Panc1 (cell line): ENCODE measurements around the gene PSME3IP1. TPM values are rescaled to one million over a fixed set of nuclear protein-coding genes. Genes with fewer than 3 reads are reported as not detected.

Experiments
- ATAC-seq: fragments of 200-7000 bp; cut with Tn5 transposase; 2 replicates; pipeline ENCODE4 v1.9.1; 2020; ENCODE audit warnings: mild to moderate bottlenecking, moderate library complexity
- BruUV-seq: library from RNA; stranded (reverse); fragments of 400-500 nt; replicated peaks from 2 replicates; lab custom pipeline; 2021; lab: Mats Ljungman, UMichigan
- CTCF ChIA-PET: fragments of 300-600 bp; sonication (Branson Sonifier 250); formaldehyde crosslinking; loops from one replicate; lab custom pipeline; 2022; ENCODE audit warnings: antibody characterized with exemption; lab: Charles Lee
- POLR2A ChIA-PET: fragments of 300-600 bp; sonication (Branson Sonifier 250); formaldehyde crosslinking; loops from one replicate; lab custom pipeline; 2022; ENCODE audit warnings: antibody characterized with exemption; lab: Charles Lee
- DNase-seq: peaks from one replicate; pipeline ENCODE4 v3.0.0-alpha.2; 2010; ENCODE audit warnings: low read depth, low spot score
- H3K27ac ChIP-seq: 2 replicates; pipeline ENCODE4 v1.5.1; 2011; ENCODE audit warnings: mild to moderate bottlenecking, low read length, inconsistent platforms
- H3K27me3 ChIP-seq: fragments of 200-500 bp; sonication (Bioruptor generic); 2 replicates; pipeline ENCODE4 v1.6.0; 2014; ENCODE audit warnings: low read length, inconsistent platforms; ENCODE audit not compliant: control insufficient read depth, insufficient read depth
- H3K36me3 ChIP-seq: fragments of 200-500 bp; sonication (Bioruptor generic); 2 replicates; pipeline ENCODE4 v1.5.1; 2014; ENCODE audit warnings: inconsistent platforms, mild to moderate bottlenecking, low read length, moderate library complexity; ENCODE audit not compliant: control insufficient read depth, insufficient read depth
- H3K4me1 ChIP-seq: 2 replicates; pipeline ENCODE4 v1.5.1; 2011; ENCODE audit warnings: inconsistent platforms, mild to moderate bottlenecking, low read length, moderate library complexity; ENCODE audit not compliant: control insufficient read depth, insufficient read depth
- H3K4me3 ChIP-seq, 2 experiments: 2 replicates each; pipeline ENCODE4 v1.5.1; 2011 to 2012; ENCODE audit warnings: low read depth in 2 of 2, low read length in 2 of 2, mild to moderate bottlenecking in 2 of 2, inconsistent platforms in 1 of 2, moderate library complexity in 1 of 2
- H3K9me3 ChIP-seq: fragments of 200-500 bp; sonication (Bioruptor generic); 2 replicates; pipeline ENCODE4 v1.5.1; 2014; ENCODE audit warnings: low read depth, mild to moderate bottlenecking, inconsistent platforms, low read length, moderate library complexity; ENCODE audit not compliant: control insufficient read depth, insufficient read depth
- CTCF ChIP-seq: fragments of 450-650 bp; IDR thresholded peaks from 2 replicates; pipeline ENCODE4 v1.5.1; 2017; ENCODE audit warnings: mild to moderate bottlenecking
- POLR2AphosphoS5 ChIP-seq: IDR thresholded peaks from 2 replicates; pipeline ENCODE4 v1.6.1; 2012; ENCODE audit warnings: mild to moderate bottlenecking, low read depth, low read length, moderate library complexity
- SIN3A ChIP-seq: IDR thresholded peaks from 2 replicates; pipeline ENCODE4 v1.6.1; 2012; ENCODE audit warnings: low read depth, mild to moderate bottlenecking, low read length, moderate library complexity, borderline replicate concordance; ENCODE audit not compliant: insufficient read depth
- TCF7L2 ChIP-seq: IDR thresholded peaks from 2 replicates; pipeline ENCODE4 v1.6.1; 2011; ENCODE audit warnings: mild to moderate bottlenecking, low read depth, low read length, inconsistent platforms
- in situ Hi-C: cut with HindIII; loops from 2 replicates; pipeline ENCODE4 v1.10.0; 2016; ENCODE audit warnings: low sequenced_read_pairs, low pct_unique_long_range_greater_than_20kb
- intact Hi-C: fragments of 100-400 bp; cut with micrococcal nuclease; formaldehyde crosslinking; loops from one replicate; pipeline ENCODE4 v1.10.0; 2022; ENCODE audit not compliant: unreplicated experiment
- total RNA-seq: library from RNA; stranded (reverse); gene quantifications from one replicate; pipeline ENCODE4 v1.2.1, GENCODE V29; 2021; ENCODE audit not compliant: unreplicated experiment
- TF ChIP-seq, protein P1 (sequence below), 2 experiments: IDR thresholded peaks; 2 replicates each; pipeline ENCODE4 v1.6.1; 2011 to 2012; ENCODE audit warnings: low read depth in 2 of 2, control low read depth in 1 of 2, low read length in 1 of 2, mild to moderate bottlenecking in 1 of 2, moderate library complexity in 1 of 2; ENCODE audit not compliant: insufficient read depth in 1 of 2

The PSME3IP1 gene
- total RNA-seq, 1 experiment from 2014 or later: 67.6 TPM

GRCh38 chr16:57194512-57194911, 8.7 kb upstream of the PSME3IP1 start:
- ATAC-seq: peak; percentile 91
- H3K4me1 ChIP-seq: peaks cover 47% of the 10 kb centered on the region
- H3K36me3 ChIP-seq: no peaks in the 10 kb centered on the region; the same call in 1 of the 2 replicates
- H3K27ac ChIP-seq: peak overlapping the region; percentile 15; the same call in 1 of the 2 replicates
- H3K27me3 ChIP-seq: no peaks in the 10 kb centered on the region
- CTCF ChIA-PET: interaction anchor here (0.6 kb wide), 1 partner anchor 224 kb away, joined by 6 read pairs; no protein-coding TSS in a partner anchor
- TF ChIP-seq POLR2AphosphoS5 (no peak), CTCF (no peak), TCF7L2 (no peak), SIN3A (no peak)
- TF ChIP-seq, protein P1, sequence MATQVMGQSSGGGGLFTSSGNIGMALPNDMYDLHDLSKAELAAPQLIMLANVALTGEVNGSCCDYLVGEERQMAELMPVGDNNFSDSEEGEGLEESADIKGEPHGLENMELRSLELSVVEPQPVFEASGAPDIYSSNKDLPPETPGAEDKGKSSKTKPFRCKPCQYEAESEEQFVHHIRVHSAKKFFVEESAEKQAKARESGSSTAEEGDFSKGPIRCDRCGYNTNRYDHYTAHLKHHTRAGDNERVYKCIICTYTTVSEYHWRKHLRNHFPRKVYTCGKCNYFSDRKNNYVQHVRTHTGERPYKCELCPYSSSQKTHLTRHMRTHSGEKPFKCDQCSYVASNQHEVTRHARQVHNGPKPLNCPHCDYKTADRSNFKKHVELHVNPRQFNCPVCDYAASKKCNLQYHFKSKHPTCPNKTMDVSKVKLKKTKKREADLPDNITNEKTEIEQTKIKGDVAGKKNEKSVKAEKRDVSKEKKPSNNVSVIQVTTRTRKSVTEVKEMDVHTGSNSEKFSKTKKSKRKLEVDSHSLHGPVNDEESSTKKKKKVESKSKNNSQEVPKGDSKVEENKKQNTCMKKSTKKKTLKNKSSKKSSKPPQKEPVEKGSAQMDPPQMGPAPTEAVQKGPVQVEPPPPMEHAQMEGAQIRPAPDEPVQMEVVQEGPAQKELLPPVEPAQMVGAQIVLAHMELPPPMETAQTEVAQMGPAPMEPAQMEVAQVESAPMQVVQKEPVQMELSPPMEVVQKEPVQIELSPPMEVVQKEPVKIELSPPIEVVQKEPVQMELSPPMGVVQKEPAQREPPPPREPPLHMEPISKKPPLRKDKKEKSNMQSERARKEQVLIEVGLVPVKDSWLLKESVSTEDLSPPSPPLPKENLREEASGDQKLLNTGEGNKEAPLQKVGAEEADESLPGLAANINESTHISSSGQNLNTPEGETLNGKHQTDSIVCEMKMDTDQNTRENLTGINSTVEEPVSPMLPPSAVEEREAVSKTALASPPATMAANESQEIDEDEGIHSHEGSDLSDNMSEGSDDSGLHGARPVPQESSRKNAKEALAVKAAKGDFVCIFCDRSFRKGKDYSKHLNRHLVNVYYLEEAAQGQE (IDR thresholded peaks at IDR 0.05; ENCODE audit: insufficient read depth in 1 of 2, low read depth in 2 of 2, low read length in 1 of 2): no peak
- BruUV-seq: no TSS peak
- intact Hi-C loops (no loop called here), in situ Hi-C loops (no loop called here)
- DNase-seq: peak; percentile 89
- POLR2A ChIA-PET: no interaction called here
- no peaks in the 10 kb centered on the region for H3K9me3 ChIP-seq
- no peak overlapping the region; a peak in 1 of 4 replicates for H3K4me3 ChIP-seq

DNA sequence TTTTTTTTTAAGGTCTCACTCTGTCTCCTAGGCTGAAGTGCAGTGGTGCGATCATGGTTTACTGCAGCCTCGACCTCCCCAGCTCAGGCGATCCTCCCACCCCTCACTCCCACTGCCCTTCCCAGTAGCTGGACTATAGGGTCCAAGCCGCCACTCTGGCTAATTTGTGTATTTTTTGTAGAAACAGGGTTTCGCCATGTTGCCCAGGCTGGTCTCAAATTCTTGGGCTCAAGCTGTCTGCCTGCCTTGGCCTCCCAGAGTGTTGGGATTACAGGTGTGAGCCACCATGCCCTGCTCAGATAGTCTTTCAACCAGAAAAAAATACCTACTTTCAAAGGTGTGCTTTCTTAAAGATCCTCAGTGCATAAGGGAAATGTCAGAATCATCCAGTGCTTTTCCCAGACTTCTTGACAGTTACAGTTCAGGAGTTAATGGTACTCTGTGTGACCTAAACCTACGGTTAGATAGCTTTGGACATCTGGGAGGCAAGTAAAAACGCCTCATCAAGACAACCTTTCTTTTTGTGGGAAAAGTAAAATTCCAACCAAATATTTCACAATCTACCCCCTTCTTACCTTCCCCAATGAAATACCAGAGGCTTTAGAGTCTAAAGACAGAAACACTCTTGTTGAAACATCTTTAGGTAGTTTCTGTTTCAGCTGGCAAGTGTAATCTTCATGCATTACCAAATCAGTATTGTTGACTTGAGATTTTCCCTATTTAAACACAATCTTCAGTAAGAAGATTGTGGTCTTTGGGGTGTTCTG, 7.1 kb upstream of the PSME3IP1 start:
- TF ChIP-seq CTCF: no peak
- no peak for TF ChIP-seq TCF7L2
- TF ChIP-seq POLR2AphosphoS5: no peak
- TF ChIP-seq, protein P1 (IDR thresholded peaks at IDR 0.05; ENCODE audit: insufficient read depth in 1 of 2, low read depth in 2 of 2, low read length in 1 of 2): no peak
- TF ChIP-seq SIN3A: no peak
- in situ Hi-C loops: no loop called here
- peak overlapping the region in 1 of 2 experiments; percentile 6; a peak in 1 of 4 replicates for H3K4me3 ChIP-seq
- ChIA-PET CTCF (interaction anchor here (0.6 to 0.7 kb wide), 2 partner anchors 13 to 390 kb away, joined by 4 to 6 read pairs; no protein-coding TSS in a partner anchor), POLR2A (interaction anchor here (0.6 to 0.7 kb wide), 3 partner anchors 43 to 620 kb away, joined by 3 to 5 read pairs (median 4); no protein-coding TSS in a partner anchor)
- no peak for ATAC-seq
- H3K27ac ChIP-seq: peak overlapping the region; percentile 74
- no peaks in the 10 kb centered on the region for H3K27me3 ChIP-seq
- no peak for DNase-seq
- H3K36me3 ChIP-seq: no peaks in the 10 kb centered on the region; the same call in 1 of the 2 replicates
- peaks cover 47% of the 10 kb centered on the region for H3K4me1 ChIP-seq
- intact Hi-C loops: no loop called here
- no TSS peak for BruUV-seq
- no peaks in the 10 kb centered on the region for H3K9me3 ChIP-seq
